Measurements from ENCODE around the gene ZBTB20. TPM values are rescaled to one million over a fixed set of nuclear protein-coding genes. Genes with fewer than 3 reads are reported as not detected.
A peak's percentile ranks its signal among the peaks of the same experiment; 100 is the strongest.

Gene ZBTB20
- total RNA-seq, 2 experiments from 2014 or later: 5.2 to 6.4 TPM

DNA sequence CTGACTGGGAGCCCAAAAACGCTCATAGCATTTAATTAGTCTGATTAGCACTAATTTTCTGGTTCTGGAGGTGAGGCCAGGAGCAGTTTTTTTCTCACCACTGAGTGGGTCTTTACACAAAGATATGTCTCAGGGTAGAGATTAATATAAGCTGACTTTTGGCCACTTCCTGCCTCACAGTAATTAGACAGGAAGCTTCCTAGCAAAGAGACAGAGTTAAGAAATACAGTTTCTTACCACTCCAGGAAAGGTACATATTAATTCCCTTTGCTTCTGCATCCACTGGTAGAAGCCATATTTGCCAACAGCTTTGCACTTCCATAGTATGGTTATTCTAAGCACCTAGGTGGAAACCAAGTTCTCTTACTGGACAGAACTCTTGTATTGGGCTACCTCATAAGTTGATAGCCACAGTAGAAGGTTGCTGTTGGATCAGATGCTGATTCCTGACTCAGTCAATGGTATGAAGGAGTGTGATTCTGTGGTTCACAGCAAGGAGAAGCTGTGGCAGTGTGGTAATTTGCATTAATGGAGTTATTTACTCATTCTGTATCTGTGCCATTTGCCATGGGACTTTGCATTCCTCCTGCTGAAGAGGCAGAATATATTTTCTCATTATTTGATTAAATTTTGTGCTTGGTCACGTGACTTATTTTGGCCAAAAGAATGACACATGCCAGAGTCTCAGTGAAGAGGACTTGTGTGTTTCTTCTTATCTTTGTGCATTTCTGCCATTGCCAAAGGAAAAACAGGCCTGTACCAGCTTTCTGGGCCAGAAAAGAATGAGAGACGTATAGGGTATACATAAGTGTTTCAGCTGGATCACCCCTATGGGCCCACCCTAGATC, 17.5 kb upstream of the ZBTB20 start:
- Mint-ChIP-seq H3K4me1 (peaks cover 30% of the 10 kb centered on the region), H3K4me3 (no peak overlapping the region), H3K27me3 (no peaks in the 10 kb centered on the region), H3K9me3 (ENCODE audit: low read depth) (no peaks in the 10 kb centered on the region), H3K36me3 (ENCODE audit: low read depth) (no peaks in the 10 kb centered on the region), H3K27ac (peak overlapping the region; percentile 43)
- ChIA-PET CTCF (interaction anchor here (0.6 to 2.2 kb wide), 11 partner anchors 11 to 654 kb away, joined by 3 to 11 read pairs (median 3); no protein-coding TSS in a partner anchor), POLR2A (no interaction called here)
- ATAC-seq: peak; percentile 25
- intact Hi-C loops (cut with DNase I, micrococcal nuclease): loop anchor here (1.0 to 10.0 kb wide), 4 partner anchors 16 to 782 kb away; no protein-coding TSS in a partner anchor
- no peak for DNase-seq

DNA sequence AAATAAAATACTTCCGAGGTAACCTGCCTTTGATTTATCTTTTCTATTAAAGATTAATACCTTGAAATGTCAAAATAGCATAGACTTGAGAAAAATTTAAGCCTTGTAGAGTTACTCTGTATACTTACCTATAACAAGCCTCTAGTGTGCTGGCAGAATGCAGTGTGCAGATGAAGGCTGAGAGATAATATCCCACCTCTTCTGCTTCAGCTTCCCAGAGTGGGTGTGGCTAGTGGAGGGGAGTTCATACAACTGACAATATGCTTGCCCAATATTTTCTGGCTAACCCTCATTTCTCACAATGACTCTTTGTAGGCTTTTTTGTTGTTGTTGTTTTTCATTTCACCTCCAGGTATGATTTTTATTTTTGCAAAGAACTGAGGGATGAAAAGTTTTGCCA, 15.7 kb upstream of the ZBTB20 start:
- ChIA-PET CTCF (interaction anchor here (0.7 to 2.2 kb wide), 2 partner anchors 71 to 671 kb away, joined by 3 to 7 read pairs; no protein-coding TSS in a partner anchor), POLR2A (no interaction called here)
- ATAC-seq (no peak), DNase-seq (no peak)
- Mint-ChIP-seq H3K9me3 (ENCODE audit: low read depth) (peaks cover 3% of the 10 kb centered on the region), H3K27ac (no peak overlapping the region), H3K4me1 (peaks cover 30% of the 10 kb centered on the region), H3K36me3 (ENCODE audit: low read depth) (no peaks in the 10 kb centered on the region), H3K27me3 (no peaks in the 10 kb centered on the region), H3K4me3 (no peak overlapping the region)
- intact Hi-C loops (cut with DNase I, micrococcal nuclease): loop anchor here in 1 of 2 experiments (10.0 kb wide), 1 partner anchor 778 kb away; no protein-coding TSS in a partner anchor

DNA sequence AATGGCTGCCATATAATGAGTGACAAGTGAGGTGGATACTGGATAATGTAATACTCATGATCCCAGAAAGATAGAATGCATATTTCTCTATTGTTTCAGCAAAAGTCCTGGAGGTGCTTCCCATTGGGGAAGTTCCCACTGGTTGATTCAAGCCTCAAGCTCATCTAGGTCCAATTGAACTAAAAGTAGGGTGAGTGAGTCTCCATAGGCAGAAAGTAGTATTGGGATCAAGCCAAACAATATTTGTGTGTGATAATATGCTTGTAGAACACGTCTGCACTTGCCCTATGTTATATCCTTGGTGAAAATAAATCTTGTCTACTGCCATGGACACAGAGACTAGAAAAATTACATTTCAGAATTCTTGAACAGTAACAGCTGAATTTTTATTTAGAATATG, 14.8 kb upstream of the ZBTB20 start:
- intact Hi-C loops (cut with DNase I, micrococcal nuclease): loop anchor here in 1 of 2 experiments (10.0 kb wide), 1 partner anchor 777 kb away; no protein-coding TSS in a partner anchor
- Mint-ChIP-seq H3K9me3 (ENCODE audit: low read depth) (peaks cover 3% of the 10 kb centered on the region), H3K4me3 (no peak overlapping the region), H3K36me3 (ENCODE audit: low read depth) (no peaks in the 10 kb centered on the region), H3K27me3 (no peaks in the 10 kb centered on the region), H3K4me1 (peaks cover 30% of the 10 kb centered on the region), H3K27ac (no peak overlapping the region)
- POLR2A ChIA-PET: interaction anchor here (0.5 kb wide), 1 partner anchor 752 kb away, joined by 6 read pairs; no protein-coding TSS in a partner anchor
- CTCF ChIA-PET: interaction anchor here (0.7 kb wide), 1 partner anchor 8 kb away, joined by 3 read pairs; no protein-coding TSS in a partner anchor
- no peak for DNase-seq
- no peak for ATAC-seq

DNA sequence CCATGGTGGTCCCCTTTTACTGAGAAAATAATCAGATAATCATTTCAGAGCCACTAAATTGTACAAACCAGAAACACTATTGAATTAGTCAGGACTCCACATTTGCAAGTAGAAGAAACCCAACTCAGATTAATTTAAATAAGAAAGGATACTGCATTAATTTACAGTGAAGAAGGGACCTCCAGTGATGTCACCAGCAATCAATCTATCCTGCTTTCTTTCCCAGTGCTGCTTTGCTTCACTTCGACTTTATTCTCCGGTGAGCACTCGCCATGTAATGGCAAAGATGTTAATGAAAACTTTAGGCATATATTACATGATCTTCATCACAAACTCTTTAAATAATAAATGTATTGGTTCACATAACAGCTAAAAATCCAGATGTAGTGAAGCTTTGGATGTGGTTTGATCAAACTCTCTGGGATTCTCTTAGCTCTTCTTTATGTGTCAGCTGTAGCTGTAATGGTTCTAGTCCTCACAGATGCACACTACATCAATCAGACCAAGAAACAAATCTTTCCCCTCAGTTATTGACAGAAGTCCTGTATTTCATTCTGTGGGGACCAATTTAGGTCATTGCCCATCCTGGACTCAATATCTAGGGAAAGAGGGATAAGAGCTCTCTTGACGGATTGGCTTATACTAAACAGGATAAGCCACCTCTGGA, 14.2 kb upstream of the ZBTB20 start:
- POLR2A ChIA-PET: interaction anchor here (0.5 kb wide), 1 partner anchor 752 kb away, joined by 6 read pairs; no protein-coding TSS in a partner anchor
- CTCF ChIA-PET: interaction anchor here (0.7 kb wide), 1 partner anchor 9 kb away, joined by 3 read pairs; no protein-coding TSS in a partner anchor
- no peak for DNase-seq

DNA sequence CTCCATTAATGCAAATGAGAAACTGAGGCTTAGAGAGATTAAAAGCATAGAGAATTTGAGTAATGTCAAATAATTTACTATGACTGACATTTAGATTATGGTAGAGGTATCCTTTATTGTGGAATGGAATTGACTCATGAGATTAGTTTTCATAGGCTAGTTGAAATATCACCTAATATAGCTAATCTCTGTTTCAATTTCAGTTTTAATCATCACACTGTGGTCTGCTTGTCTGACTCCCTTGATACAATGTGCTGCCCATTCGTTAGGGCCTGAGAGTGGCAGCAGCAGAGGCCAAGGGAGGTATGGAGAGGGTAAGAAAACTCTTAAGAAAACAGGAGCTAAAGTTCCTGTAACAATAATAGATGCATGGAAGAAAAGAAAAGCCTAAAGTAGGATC, 13.2 kb upstream of the ZBTB20 start:
- CTCF ChIA-PET: no interaction called here
- Mint-ChIP-seq H3K4me1 (peaks cover 23% of the 10 kb centered on the region), H3K4me3 (no peak overlapping the region), H3K27me3 (no peaks in the 10 kb centered on the region), H3K36me3 (ENCODE audit: low read depth) (no peaks in the 10 kb centered on the region), H3K27ac (no peak overlapping the region), H3K9me3 (ENCODE audit: low read depth) (peaks cover 3% of the 10 kb centered on the region)
- POLR2A ChIA-PET: no interaction called here
- DNase-seq (no peak), ATAC-seq (no peak)
- intact Hi-C loops (cut with DNase I, micrococcal nuclease): loop anchor here in 1 of 2 experiments (10.0 kb wide), 1 partner anchor 775 kb away; no protein-coding TSS in a partner anchor

More for the DNA sequence above, 14.2 kb upstream of the ZBTB20 start:
- H3K27me3 Mint-ChIP-seq: no peaks in the 10 kb centered on the region
- H3K36me3 Mint-ChIP-seq (ENCODE audit: low read depth): no peaks in the 10 kb centered on the region
- peaks cover 3% of the 10 kb centered on the region for H3K9me3 Mint-ChIP-seq (ENCODE audit: low read depth)
- peaks cover 30% of the 10 kb centered on the region for H3K4me1 Mint-ChIP-seq
- no peak overlapping the region for H3K4me3 Mint-ChIP-seq
- no peak overlapping the region for H3K27ac Mint-ChIP-seq
- intact Hi-C loops (cut with DNase I, micrococcal nuclease): loop anchor here in 1 of 2 experiments (10.0 kb wide), 1 partner anchor 776 kb away; no protein-coding TSS in a partner anchor
- ATAC-seq: no peak

DNA sequence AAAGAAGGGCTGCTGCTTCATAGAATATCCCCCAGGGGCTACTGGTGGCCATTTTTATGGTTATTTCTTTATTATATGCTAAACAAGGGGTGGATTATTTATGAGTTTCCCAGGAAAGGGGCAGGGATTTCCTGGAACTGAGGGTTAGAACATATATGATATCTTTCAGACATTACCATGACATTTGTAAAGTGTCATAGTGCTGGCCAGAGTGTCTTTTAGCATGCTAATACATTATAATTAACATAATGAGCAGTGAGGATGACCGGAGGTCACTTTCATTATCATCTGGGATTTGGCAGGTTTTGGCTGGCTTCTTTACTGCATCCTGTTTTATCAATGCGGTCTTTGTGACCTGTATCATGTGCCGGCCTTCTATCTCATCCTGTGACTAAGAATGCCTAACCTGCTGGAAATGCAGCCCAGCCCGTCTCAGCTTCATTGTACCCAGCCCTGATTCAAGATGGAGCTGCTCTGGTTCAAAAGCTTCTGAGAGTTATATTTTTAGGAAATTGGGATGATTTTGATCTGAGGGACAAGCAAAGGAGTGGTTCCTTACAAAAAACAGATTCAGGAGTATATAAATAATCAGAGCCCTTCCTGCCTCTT, 9.1 kb upstream of the ZBTB20 start:
- H3K27me3 Mint-ChIP-seq: no peaks in the 10 kb centered on the region
- no peak for ATAC-seq
- peaks cover 5% of the 10 kb centered on the region for H3K9me3 Mint-ChIP-seq (ENCODE audit: low read depth)
- H3K4me1 Mint-ChIP-seq: peaks cover 3% of the 10 kb centered on the region
- no peak overlapping the region for H3K27ac Mint-ChIP-seq
- no peak overlapping the region for H3K4me3 Mint-ChIP-seq
- CTCF ChIA-PET: interaction anchor here (0.6 kb wide), 1 partner anchor 1287 kb away, joined by 3 read pairs; no protein-coding TSS in a partner anchor
- peaks cover 2% of the 10 kb centered on the region for H3K36me3 Mint-ChIP-seq (ENCODE audit: low read depth)
- DNase-seq: no peak
- intact Hi-C loops (cut with DNase I, micrococcal nuclease): no loop called here
- POLR2A ChIA-PET: no interaction called here

DNA sequence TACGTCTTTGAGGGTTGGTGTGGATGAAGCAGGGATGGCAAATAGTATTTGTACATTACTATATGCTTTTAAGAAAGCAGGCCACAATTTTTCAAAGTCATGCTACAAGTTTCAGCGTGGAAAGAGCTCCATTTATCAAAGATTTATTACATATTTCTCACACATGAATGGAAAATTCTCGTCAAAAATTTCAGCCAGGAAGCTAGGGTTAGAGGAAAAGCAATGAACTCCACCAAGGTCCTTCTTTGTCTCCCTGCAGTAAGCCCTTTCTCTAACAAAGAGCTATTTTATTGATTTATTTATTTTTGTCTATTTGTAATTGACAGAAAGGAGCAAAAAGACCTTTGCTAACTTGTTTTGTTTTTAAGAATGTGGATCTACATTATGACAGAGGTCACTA, 7.5 kb upstream of the ZBTB20 start:
- Mint-ChIP-seq H3K27ac (no peak overlapping the region), H3K27me3 (no peaks in the 10 kb centered on the region), H3K36me3 (ENCODE audit: low read depth) (peaks cover 2% of the 10 kb centered on the region), H3K4me1 (no peaks in the 10 kb centered on the region), H3K4me3 (no peak overlapping the region), H3K9me3 (ENCODE audit: low read depth) (peaks cover 8% of the 10 kb centered on the region)
- no peak for DNase-seq
- ChIA-PET CTCF (interaction anchor here (1.4 kb wide), 1 partner anchor 10 kb away, joined by 6 read pairs; no protein-coding TSS in a partner anchor), POLR2A (no interaction called here)
- intact Hi-C loops (cut with DNase I, micrococcal nuclease): no loop called here
- ATAC-seq: no peak

DNA sequence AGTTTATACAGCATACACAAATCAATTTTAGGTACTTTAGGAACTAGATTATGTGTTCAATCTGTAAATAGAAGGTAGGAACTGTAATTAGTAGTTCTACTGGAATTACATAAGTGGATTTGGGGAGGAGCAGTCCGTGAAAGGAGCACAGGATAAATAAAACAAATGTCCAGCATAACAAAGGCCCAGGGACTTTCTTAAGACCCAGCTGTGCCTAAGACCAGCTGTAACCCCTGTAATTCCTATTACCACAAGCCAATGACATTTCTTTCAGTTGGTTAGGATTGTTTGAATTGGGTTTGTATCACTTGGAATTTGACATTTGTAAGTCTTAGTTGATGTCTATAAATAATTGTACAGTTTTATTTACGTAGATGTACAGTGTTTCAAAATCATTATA, 4.8 kb upstream of the ZBTB20 start:
- ATAC-seq (no peak), DNase-seq (no peak)
- Mint-ChIP-seq H3K27ac (no peak overlapping the region), H3K4me3 (no peak overlapping the region), H3K27me3 (no peaks in the 10 kb centered on the region), H3K4me1 (peaks cover 3% of the 10 kb centered on the region), H3K9me3 (ENCODE audit: low read depth) (peaks cover 5% of the 10 kb centered on the region), H3K36me3 (ENCODE audit: low read depth) (peaks cover 2% of the 10 kb centered on the region)
- POLR2A ChIA-PET: no interaction called here
- CTCF ChIA-PET: no interaction called here
- intact Hi-C loops (cut with DNase I, micrococcal nuclease): no loop called here

DNA sequence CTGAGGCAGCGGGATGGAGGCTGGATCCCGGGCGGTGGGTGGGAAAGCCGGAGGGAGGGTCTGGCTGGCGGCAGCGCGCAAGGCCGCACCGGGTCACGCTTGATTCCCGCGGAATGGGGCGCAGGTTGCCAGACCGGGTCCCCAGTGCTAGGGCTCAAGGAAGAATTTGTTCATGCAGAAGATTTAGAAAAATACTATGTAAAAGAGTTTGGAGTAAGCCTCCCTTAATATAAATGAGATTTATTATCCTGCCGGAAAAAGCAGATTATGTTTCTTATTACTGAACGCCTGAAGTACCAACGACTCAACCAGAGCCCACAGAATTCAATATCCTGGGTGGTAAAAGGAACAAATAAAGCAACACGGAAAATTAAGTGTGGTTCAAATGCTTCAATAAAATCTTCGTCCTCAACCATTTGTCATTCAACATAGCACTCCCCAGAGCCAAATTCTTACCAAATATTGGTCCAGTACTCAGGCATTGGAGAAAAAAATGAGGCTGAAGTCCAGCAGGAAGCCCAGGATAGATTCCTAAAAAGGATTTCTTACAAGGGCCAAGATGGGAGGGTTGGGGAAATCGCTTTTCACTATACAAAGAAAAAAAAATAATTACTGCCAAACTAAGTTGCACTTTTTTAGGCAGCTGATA, 1.2 kb upstream of the ZBTB20 start:
- POLR2A ChIA-PET: interaction anchor here (0.6 kb wide), 1 partner anchor 55 kb away, joined by 5 read pairs; no protein-coding TSS in a partner anchor
- CTCF ChIA-PET: interaction anchor here (0.6 kb wide), 1 partner anchor 319 kb away, joined by 3 read pairs; no protein-coding TSS in a partner anchor
- intact Hi-C loops (cut with DNase I, micrococcal nuclease): loop anchor here (1.0 to 10.0 kb wide), 4 partner anchors 17 to 1616 kb away; partner anchors contain the start of gene SIDT1 (in 1 of the 2)
- no peak for DNase-seq
- no peak for ATAC-seq
- no peaks in the 10 kb centered on the region for H3K36me3 Mint-ChIP-seq (ENCODE audit: low read depth)
- peak overlapping the region; percentile 98 for H3K27ac Mint-ChIP-seq
- peaks cover 17% of the 10 kb centered on the region for H3K4me1 Mint-ChIP-seq
- peak overlapping the region; percentile 97 for H3K4me3 Mint-ChIP-seq
- H3K27me3 Mint-ChIP-seq: no peaks in the 10 kb centered on the region
- H3K9me3 Mint-ChIP-seq (ENCODE audit: low read depth): peaks cover 5% of the 10 kb centered on the region

DNA sequence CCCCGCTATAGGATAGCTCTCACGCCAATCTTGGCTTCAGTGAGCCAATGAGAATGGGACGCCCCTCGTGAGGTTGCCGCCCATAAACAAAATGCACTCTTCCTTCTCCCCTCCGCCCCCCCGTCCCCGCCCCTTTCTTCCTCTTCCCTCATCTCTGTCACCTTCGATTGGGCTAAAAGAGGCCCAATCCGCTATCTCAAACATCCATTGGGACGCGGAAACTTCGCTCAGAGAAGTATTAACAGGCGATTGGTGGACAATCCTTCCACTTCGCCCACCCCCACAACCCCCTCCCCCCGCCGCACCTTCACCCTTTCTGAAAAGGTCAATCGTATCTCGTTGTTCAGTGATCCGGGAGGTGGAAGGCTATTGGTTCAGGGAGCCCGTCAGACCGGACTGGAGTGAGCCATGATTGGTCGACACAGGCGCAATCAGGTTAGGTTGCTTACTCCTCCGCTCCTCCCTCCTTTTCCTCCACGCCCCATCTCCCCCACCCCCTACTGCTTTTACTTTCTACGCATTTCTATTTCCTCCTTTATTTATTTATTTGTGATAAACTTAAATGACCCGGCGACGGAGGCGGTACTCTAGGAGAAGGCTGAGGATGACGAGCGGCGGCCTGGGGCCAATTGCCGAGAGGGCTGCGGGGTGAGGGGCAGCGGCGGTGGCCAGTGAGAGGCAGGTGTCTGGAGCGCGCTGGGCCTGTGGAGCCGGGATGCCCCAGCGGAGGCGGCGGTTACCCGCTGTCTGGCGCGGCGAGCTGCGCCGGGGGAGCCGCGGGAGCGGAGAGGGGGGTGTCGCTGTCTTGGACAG, 447 bp upstream of the ZBTB20 start:
- H3K36me3 Mint-ChIP-seq (ENCODE audit: low read depth): no peaks in the 10 kb centered on the region
- ATAC-seq (peak; percentile 85), DNase-seq (peak; percentile 97)
- CTCF ChIA-PET: interaction anchor here (1.1 to 1.6 kb wide), 2 partner anchors 10 to 636 kb away, joined by 3 to 4 read pairs; no protein-coding TSS in a partner anchor
- no peaks in the 10 kb centered on the region for H3K27me3 Mint-ChIP-seq
- H3K4me3 Mint-ChIP-seq: peak overlapping the region; percentile 97
- peak overlapping the region; percentile 98 for H3K27ac Mint-ChIP-seq
- intact Hi-C loops (cut with DNase I, micrococcal nuclease): loop anchor here (1.0 to 10.0 kb wide), 14 partner anchors 18 to 1615 kb away; partner anchors contain the start of genes ATP6V1A (in 1 of the 2), CCDC191 (in 1 of the 2), NAA50 (in 1 of the 2) and QTRT2 (in 1 of the 2)
- POLR2A ChIA-PET: interaction anchor here (0.6 to 1.7 kb wide), 2 partner anchors 21 to 55 kb away, joined by 4 to 5 read pairs; no protein-coding TSS in a partner anchor
- peaks cover 21% of the 10 kb centered on the region for H3K4me1 Mint-ChIP-seq
- H3K9me3 Mint-ChIP-seq (ENCODE audit: low read depth): peaks cover 5% of the 10 kb centered on the region
